ENCODE measurements around the gene SBSN. TPM values are rescaled to one million over a fixed set of nuclear protein-coding genes. Genes with fewer than 3 reads are reported as not detected.
A peak's percentile ranks its signal among the peaks of the same experiment; 100 is the strongest.

Gene SBSN
- total and polyA plus RNA-seq, 10 of the 15 experiments (the other 5 are each of a cell fraction or from before 2014, with no cell fraction given): 0.09 TPM; not detected in 9

DNA sequence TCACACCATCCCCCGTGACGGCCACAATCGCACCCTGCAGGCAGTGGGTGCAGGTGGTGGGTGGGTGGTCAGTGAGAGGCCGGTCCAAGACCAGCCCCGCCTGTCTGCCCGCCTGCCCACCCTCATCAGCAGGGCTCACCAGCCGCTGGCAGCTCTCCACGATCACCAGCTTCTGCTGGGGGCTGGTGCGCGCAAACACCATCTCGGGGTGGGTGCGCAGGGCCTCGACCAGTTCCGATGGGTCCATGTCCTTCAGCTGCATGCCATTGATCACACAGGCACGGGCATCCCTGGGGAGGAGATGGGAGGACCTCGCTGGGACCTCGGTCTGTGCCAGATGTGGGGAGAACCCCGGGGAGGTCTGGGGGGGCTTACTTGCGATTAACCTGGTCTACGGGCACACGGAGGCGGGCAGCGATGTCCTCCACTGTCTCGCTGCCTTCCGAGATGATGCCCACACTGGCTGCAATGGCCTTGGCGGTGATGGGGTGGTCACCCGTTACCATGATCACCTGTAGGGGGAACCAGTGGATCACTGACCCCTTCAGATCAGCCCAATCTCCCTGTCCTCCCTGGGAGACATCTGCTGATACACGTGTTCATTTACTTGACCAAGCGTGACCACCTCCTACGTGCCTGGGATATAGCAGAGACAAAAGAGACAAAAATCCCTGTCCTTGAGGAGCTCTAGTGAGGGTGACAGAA is 27.3 kb upstream of the SBSN start:
- H3K4me1 ChIP-seq (ENCODE audit: control insufficient read depth, insufficient read depth, low read length): peaks cover 23% of the 10 kb centered on the region
- WGBS (ENCODE audit: insufficient coverage, insufficient replicate concordance, low lambda C conversion rate, missing lambda C conversion rate): 60% methylated on average over 27 of the region's 30 CpGs
- DNase-seq (ENCODE audit: low read depth, low spot score) (no peak), ATAC-seq (peak; percentile 46), FAIRE-seq (no peak)
- no peaks in the 10 kb centered on the region; a peak in 2 of 4 replicates for H3K27me3 ChIP-seq (replicated peaks in 1 of 2; ENCODE audit: control insufficient read depth in 2 of 2, insufficient read depth in 2 of 2, low read length in 1 of 2)
- H2AFZ ChIP-seq (ENCODE audit: control insufficient read depth, low read depth, low read length): no peak overlapping the region
- H3K79me2 ChIP-seq (ENCODE audit: control insufficient read depth, insufficient read depth, low read length): no peaks in the 10 kb centered on the region
- ChIA-PET CTCF (interaction anchor here (1.2 to 1.8 kb wide), 3 partner anchors 33 to 137 kb away, joined by 3 to 5 read pairs (median 4); no protein-coding TSS in a partner anchor), RAD21 (ENCODE audit: unreplicated experiment) (no interaction called here), POLR2A (no interaction called here), SMC1A (ENCODE audit: uncharacterized antibody, unreplicated experiment) (interaction anchor here (0.7 to 1.4 kb wide), 4 partner anchors 11 to 217 kb away, joined by 3 to 4 read pairs (median 3); no protein-coding TSS in a partner anchor)
- H3K4me3 ChIP-seq: no peak overlapping the region
- in situ Hi-C loops (cut with MboI) (no loop called here), intact Hi-C loops (cut with micrococcal nuclease; ENCODE audit: unreplicated experiment) (no loop called here)
- no peak overlapping the region for H3K9ac ChIP-seq (ENCODE audit: control insufficient read depth, insufficient read depth, low read length)
- H3K4me2 ChIP-seq (ENCODE audit: control insufficient read depth, insufficient read depth): no peak overlapping the region
- no TSS peak for BruUV-seq (replicated peaks)
- TF ChIP-seq PKNOX1 (IDR thresholded peaks at IDR 0.05) (no peak), NFYA (IDR thresholded peaks at IDR 0.05; ENCODE audit: borderline replicate concordance, low read depth, low read length) (no peak), RAD21 (IDR thresholded peaks at IDR 0.05; ENCODE audit: insufficient read depth, low read depth, low read length) (peak; percentile 31), SIN3A (IDR thresholded peaks at IDR 0.05; ENCODE audit: low read depth, low read length) (no peak), CTCF (IDR thresholded peaks at IDR 0.05 in 2 of 3, conservative IDR thresholded peaks at IDR 0.05 in 1 of 3; ENCODE audit: control insufficient read depth in 2 of 3, extremely low read depth in 1 of 3, insufficient read depth in 1 of 3, low read depth in 3 of 3, low read length in 3 of 3) (peak; percentile 21 to 40 (median 21); a peak in 3 of 6 replicates), BACH1 (IDR thresholded peaks at IDR 0.05; ENCODE audit: borderline replicate concordance) (no peak), PAX5 (IDR thresholded peaks at IDR 0.05; ENCODE audit: borderline replicate concordance, low read depth, low read length) (peak; percentile 32; the same call in 1 of the 2 replicates), EZH2 (IDR thresholded peaks at IDR 0.05; ENCODE audit: borderline replicate concordance, control insufficient read depth, low read depth, low read length) (no peak)
- H3K36me3 ChIP-seq (ENCODE audit: control insufficient read depth in 2 of 2, insufficient read depth in 2 of 2, low read length in 1 of 2): no peaks in the 10 kb centered on the region; a peak in 1 of 4 replicates
- no peak overlapping the region for H3K27ac ChIP-seq (ENCODE audit: control insufficient read depth, insufficient read depth)
- no peaks in the 10 kb centered on the region; the same call in 2 of the 3 replicates for H3K9me3 ChIP-seq (replicated peaks; ENCODE audit: control insufficient read depth, insufficient read depth, low read length)
- no peaks in the 10 kb centered on the region for H4K20me1 ChIP-seq (ENCODE audit: control insufficient read depth, insufficient read depth)

Measured in GM12878 (cell line).